Adrenal gland (tissue), 12 donors: ENCODE results near the gene SCAMP5. TPM values are rescaled to one million over a fixed set of nuclear protein-coding genes. Genes with fewer than 3 reads are reported as not detected.

ENCODE experiments used
- DNase-seq, 7 donors: peaks; one replicate each; pipeline ENCODE4 v3.0.0-alpha.2; 2019 to 2020
- H3K27ac ChIP-seq, 5 donors: fragments of 200-600 bp; sonication (generic) in 4 of 5; 1 replicate in 3 of 5; 2 replicates in 2 of 5; pipeline versions ENCODE4 v1.5.1 to v1.8.0; 2016 to 2020; ENCODE audit warnings: mild to moderate bottlenecking in 1 of 5
- H3K27me3 ChIP-seq: fragments of 200-600 bp; 2 replicates; pipeline ENCODE4 v1.8.0; 2021
- H3K36me3 ChIP-seq, 2 donors: fragments of 200-600 bp; replicated peaks in 1 of 2; 1 replicate in 1 of 2; 2 replicates in 1 of 2; pipeline versions ENCODE4 v1.5.1 to v1.8.0; 2018 to 2022
- H3K4me1 ChIP-seq, 2 donors: fragments of 200-600 bp; replicated peaks in 1 of 2; 1 replicate in 1 of 2; 2 replicates in 1 of 2; pipeline versions ENCODE4 v1.5.1 to v1.8.0; 2018 to 2021
- H3K4me3 ChIP-seq, 4 donors: fragments of 200-600 bp; sonication (generic) in 3 of 4; one replicate each; pipeline ENCODE4 v1.5.1; 2016 to 2018
- H3K9me3 ChIP-seq, 3 donors: fragments of 200-600 bp; sonication (generic) in 1 of 3; replicated peaks in 1 of 3; 1 replicate in 2 of 3; 2 replicates in 1 of 3; pipeline versions ENCODE4 v1.5.1 to v1.8.0; 2016 to 2021
- POLR2A ChIP-seq, 2 donors: fragments of 450-650 bp; IDR thresholded peaks; one replicate each; pipeline ENCODE4 v1.6.1; 2017; ENCODE audit warnings: antibody characterized with exemption in 2 of 2, mild to moderate bottlenecking in 2 of 2, moderate library complexity in 1 of 2
- WGBS, 4 donors: extraction: QIAGEN DNeasy Blood & Tissue Kit in 2 of 4; methylation state at CpG; one replicate each; pipeline versions ENCODE4 v1.1.5 to v1.1.7; 2013 to 2017; 5-methylcytosine and 5-hydroxymethylcytosine counted together
- intact Hi-C, 2 donors: fragments of 100-400 bp; cut with DNase I; formaldehyde crosslinking; loops; one replicate each; pipeline versions ENCODE4 v1.14.1 to v1.15.0; 2022 to 2023
- polyA plus RNA-seq, 3 donors: library from polyadenylated mRNA; stranded (reverse); fragments of 200-250 nt in 2 of 3; fragments of 350-450 nt in 1 of 3; fragmentation: Illumina TruSeq in 1 of 3; extraction: RNeasy Lipid Tissue Mini Kit (QIAGEN cat#74804) in 1 of 3; gene quantifications; one replicate each; pipeline ENCODE4 v1.2.3, GENCODE V29; 2013 to 2014
- total RNA-seq, 9 donors: library from RNA; depleted of rRNA in 4 of 9; stranded (reverse); fragments of >200 nt in 4 of 9; fragments of 120-200 nt in 1 of 9; fragmentation: NEBNext Ultra II Directional in 1 of 9; extraction: Animal tissue kit (Norgen Biotek cat#: 25700) in 1 of 9; gene quantifications; one replicate each; pipeline versions ENCODE4 v1.1.0 to v1.2.4, GENCODE V29; 2013 to 2023
- TF ChIP-seq, protein P1 (sequence below), 6 experiments: fragments of 450-650 bp in 4 of 6; fragments of 200-600 bp in 2 of 6; sonication (generic) in 1 of 6; IDR thresholded peaks; 1 replicate in 5 of 6; 2 replicates in 1 of 6; pipeline versions ENCODE4 v1.5.1 to v1.8.0; 2016 to 2021; ENCODE audit warnings: antibody characterized with exemption in 6 of 6, mild to moderate bottlenecking in 2 of 6, moderate library complexity in 1 of 6
- donor health status: healthy with polysubstance abuse.
- donor health status: Bipolar disorder and iron deficiency.
- donor health status: DM: yes; HTN: yes; CAD: no.
- donor health status: DM: no; HTN: no; CAD: no.
- donor health status: DM: no; HTN: no; CAD: no.
- donor health status: DM: yes; HTN: yes; CAD: no.

SCAMP5 gene
- total and polyA plus RNA-seq, 12 donors: 10.2 to 47.2 (median 23.6) TPM

DNA sequence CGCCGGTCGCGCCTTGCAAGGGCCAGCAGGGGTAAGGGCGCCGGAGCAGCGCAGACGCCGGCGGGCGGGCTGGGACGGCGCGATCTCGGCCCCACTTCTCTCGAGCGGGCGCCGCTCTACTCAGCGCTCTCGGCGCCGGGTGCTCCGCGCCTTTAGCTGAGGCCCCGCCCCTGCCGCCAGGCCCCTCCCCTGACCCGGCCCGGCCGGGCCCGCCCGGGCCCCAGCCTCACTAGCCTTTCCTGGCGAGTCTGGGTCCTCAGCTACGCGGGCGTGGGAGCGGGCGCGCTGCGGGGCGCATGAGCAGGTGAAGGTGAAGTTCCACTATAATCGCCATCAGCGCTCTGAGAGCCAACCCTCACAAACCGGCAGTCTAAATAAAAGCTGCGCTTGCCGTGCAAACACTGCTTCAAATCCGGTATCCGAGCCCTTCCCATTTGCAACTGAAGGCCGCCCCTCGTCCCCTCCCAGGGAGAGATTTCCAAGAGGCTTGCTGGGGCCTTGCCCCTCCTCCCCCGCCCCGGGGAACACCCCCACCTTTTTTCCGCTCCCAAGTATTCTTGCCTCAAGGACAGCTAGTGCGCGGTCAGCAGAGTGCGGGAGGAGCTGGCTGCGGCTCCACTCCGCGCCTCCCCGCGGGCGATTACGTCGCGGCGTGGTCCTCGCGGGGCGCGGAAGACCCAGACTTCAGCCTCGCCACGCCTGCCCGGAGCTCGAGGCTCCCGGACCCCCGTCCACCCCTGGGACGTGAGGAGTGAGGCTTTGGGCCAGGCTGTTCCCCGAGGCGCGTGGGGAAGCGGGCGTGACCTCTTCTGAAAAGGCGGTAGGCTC, 38.5 kb upstream of the SCAMP5 start, which contains the start of gene RPP25:
Gene RPP25, minus strand, starts transcription at position 125 of the 828 bp plus-strand sequence. CDS start 189 bp downstream, outside the sequence.
- peaks cover 18 to 51% of the 10 kb centered on the region in 2 donors for H3K4me1 ChIP-seq
- peak; percentile 81 to 89 (median 86) for DNase-seq
- 0 to 1% (median 1%) methylated on average over 10 to 83 of the region's 83 CpGs; no CpG with 5 or more reads in 1 of the 4 donors for WGBS, 4 donors
- H3K36me3 ChIP-seq: no peaks in the 10 kb centered on the region
- H3K27me3 ChIP-seq: no peaks in the 10 kb centered on the region
- no peaks in the 10 kb centered on the region for H3K9me3 ChIP-seq
- peak; percentile 61 to 66 for TF ChIP-seq POLR2A (IDR thresholded peaks at IDR 0.05)
- TF ChIP-seq, protein P1, sequence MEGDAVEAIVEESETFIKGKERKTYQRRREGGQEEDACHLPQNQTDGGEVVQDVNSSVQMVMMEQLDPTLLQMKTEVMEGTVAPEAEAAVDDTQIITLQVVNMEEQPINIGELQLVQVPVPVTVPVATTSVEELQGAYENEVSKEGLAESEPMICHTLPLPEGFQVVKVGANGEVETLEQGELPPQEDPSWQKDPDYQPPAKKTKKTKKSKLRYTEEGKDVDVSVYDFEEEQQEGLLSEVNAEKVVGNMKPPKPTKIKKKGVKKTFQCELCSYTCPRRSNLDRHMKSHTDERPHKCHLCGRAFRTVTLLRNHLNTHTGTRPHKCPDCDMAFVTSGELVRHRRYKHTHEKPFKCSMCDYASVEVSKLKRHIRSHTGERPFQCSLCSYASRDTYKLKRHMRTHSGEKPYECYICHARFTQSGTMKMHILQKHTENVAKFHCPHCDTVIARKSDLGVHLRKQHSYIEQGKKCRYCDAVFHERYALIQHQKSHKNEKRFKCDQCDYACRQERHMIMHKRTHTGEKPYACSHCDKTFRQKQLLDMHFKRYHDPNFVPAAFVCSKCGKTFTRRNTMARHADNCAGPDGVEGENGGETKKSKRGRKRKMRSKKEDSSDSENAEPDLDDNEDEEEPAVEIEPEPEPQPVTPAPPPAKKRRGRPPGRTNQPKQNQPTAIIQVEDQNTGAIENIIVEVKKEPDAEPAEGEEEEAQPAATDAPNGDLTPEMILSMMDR (IDR thresholded peaks at IDR 0.05): peak in 1 of 6 experiments; percentile 0
- peak within 1 kb of the TSS in 3 of 4 donors; percentile 16 to 74 (median 54) for H3K4me3 ChIP-seq
- intact Hi-C loops: loop anchor here in 1 of 2 donors (10.0 kb wide), 1 partner anchor 322 kb away; no protein-coding TSS in a partner anchor
- peak within 1 kb of the TSS; percentile 20 to 94 (median 83) for H3K27ac ChIP-seq

DNA sequence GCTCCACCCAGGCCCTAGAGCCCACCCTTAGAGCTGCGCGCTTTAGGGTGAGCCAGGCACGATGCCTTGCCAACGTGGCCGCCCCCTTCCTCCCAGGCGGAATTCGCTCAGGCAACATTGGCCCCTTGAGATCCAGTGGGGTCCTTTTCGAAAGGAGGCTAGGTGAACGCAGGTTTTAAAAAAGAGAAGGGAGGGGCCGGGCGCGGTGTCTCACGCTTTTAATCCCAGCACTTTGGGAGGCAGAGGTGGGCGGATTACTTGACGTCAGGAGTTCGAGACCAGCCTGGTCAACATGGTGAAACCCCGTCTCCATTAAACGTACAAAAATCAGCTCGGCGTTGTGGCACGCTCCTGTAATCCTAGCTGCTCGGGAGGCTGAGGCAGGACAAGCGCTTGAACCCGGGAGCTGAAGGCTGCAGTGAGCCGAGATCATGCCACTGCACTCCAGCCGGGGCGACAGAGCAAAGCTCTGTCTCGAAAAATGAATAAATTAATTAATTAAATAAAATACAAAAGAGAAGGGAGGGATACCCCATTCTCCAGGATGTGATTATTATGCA, 37.8 kb upstream of the SCAMP5 start:
- Histone ChIP-seq H3K4me3 (peak overlapping the region in 1 of 4 donors; percentile 74), H3K9me3 (no peaks in the 10 kb centered on the region), H3K27me3 (no peaks in the 10 kb centered on the region), H3K4me1 (peaks cover 18 to 51% of the 10 kb centered on the region in 2 donors), H3K36me3 (no peaks in the 10 kb centered on the region), H3K27ac (peak overlapping the region in 4 of 5 donors; percentile 9 to 94 (median 87))
- intact Hi-C loops: loop anchor here in 1 of 2 donors (10.0 kb wide), 1 partner anchor 323 kb away; no protein-coding TSS in a partner anchor
- TF ChIP-seq POLR2A (IDR thresholded peaks at IDR 0.05): no peak
- TF ChIP-seq, protein P1 (IDR thresholded peaks at IDR 0.05): peak in 1 of 6 experiments; percentile 0
- WGBS, 4 donors: 26 to 36% (median 33%) methylated on average over 23 to 28 of the region's 28 CpGs
- DNase-seq: peak in 1 of 7 donors; percentile 65

DNA sequence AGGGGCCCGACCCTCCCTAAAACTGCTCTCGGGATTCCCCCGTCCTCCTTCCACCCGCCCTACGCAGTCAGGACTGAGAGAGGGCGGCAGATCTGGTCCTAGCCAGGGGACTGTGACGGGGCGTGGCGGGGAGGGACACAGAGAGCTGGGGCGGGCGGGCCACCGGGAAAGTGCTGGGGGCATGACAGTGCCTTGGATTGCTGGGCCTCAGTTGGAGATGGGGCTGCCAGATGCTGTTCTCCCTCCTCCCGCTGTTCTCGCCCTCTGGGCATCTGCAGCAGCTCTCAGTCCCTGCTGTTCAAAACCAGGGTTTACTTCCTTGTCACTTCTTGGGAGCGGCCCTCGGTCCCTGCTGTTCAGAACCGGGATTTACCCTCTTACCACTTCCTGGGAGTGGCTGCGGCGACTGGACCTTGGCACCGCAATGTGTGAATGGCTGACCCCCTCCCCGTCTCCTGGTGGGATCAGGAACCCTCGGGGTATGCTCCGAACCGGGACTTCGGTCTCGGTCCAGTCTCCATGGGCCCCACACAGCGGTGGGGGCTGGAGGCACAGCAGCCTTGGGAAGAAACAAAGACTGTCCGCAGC, 36.9 kb upstream of the SCAMP5 start:
- intact Hi-C loops: loop anchor here in 1 of 2 donors (10.0 kb wide), 1 partner anchor 324 kb away; no protein-coding TSS in a partner anchor
- Histone ChIP-seq H3K4me1 (peaks cover 18 to 51% of the 10 kb centered on the region in 2 donors), H3K4me3 (peak overlapping the region in 2 of 4 donors; percentile 3 to 74), H3K27me3 (no peaks in the 10 kb centered on the region), H3K36me3 (no peaks in the 10 kb centered on the region), H3K9me3 (no peaks in the 10 kb centered on the region), H3K27ac (peak overlapping the region in 2 of 5 donors; percentile 45 to 55)
- WGBS, 4 donors: 19 to 45% (median 35%) methylated on average over 26 to 28 of the region's 28 CpGs
- no peak for TF ChIP-seq POLR2A (IDR thresholded peaks at IDR 0.05)
- TF ChIP-seq, protein P1 (IDR thresholded peaks at IDR 0.05): peak in 5 of 6 experiments; percentile 7 to 47 (median 28)
- peak; percentile 37 to 80 (median 53) for DNase-seq
